Endothelial cell of umbilical vein (primary cell): ENCODE results near the gene ZNF280C.

Experiments used
- EZH2 ChIP-seq: IDR thresholded peaks from 2 replicates; pipeline ENCODE4 v1.6.1; 2012; ENCODE audit warnings: borderline replicate concordance, low read depth, mild to moderate bottlenecking, moderate library complexity, low read length, inconsistent platforms; ENCODE audit not compliant: severe bottlenecking
- JUN ChIP-seq: IDR thresholded peaks from 2 replicates; pipeline ENCODE4 v1.6.1; 2011; ENCODE audit warnings: borderline replicate concordance, low read depth; ENCODE audit not compliant: insufficient read length, insufficient read depth
- POLR2A ChIP-seq: IDR thresholded peaks from 2 replicates; pipeline ENCODE4 v1.6.1; 2012; ENCODE audit warnings: low read depth, mild to moderate bottlenecking, control low read depth, low read length
- TF ChIP-seq, protein P1 (sequence below), 2 donors: IDR thresholded peaks; 1 replicate in 1 of 2; 2 replicates in 1 of 2; pipeline ENCODE4 v1.5.1; 2011; ENCODE audit warnings: low read length in 2 of 2, mild to moderate bottlenecking in 2 of 2, moderate library complexity in 2 of 2, control low read depth in 1 of 2, inconsistent platforms in 1 of 2, low read depth in 1 of 2; ENCODE audit not compliant: insufficient read depth in 1 of 2; ENCODE audit errors: extremely low read depth in 1 of 2

DNA sequence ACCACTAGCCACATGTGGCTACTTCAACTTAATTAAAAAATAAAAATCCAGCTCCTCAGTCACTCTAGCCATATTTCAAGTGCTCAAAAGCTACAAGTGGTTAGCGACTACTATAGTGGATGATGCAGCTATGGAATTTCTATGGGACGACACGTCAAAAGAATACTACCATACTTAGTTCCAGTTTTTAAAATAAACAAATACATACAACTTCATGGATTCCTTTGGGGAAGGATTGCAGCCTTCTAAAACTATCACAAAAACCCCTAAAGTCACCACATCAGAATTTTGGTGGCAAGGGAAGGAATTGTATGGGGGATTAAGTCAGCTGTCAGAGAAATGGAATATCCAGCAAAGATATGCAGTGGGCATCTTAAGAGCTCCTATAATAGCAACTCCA lies 6.5 kb downstream of the ZNF280C start:
- TF ChIP-seq EZH2 (no peak), POLR2A (no peak), JUN (no peak)
- TF ChIP-seq, protein P1, sequence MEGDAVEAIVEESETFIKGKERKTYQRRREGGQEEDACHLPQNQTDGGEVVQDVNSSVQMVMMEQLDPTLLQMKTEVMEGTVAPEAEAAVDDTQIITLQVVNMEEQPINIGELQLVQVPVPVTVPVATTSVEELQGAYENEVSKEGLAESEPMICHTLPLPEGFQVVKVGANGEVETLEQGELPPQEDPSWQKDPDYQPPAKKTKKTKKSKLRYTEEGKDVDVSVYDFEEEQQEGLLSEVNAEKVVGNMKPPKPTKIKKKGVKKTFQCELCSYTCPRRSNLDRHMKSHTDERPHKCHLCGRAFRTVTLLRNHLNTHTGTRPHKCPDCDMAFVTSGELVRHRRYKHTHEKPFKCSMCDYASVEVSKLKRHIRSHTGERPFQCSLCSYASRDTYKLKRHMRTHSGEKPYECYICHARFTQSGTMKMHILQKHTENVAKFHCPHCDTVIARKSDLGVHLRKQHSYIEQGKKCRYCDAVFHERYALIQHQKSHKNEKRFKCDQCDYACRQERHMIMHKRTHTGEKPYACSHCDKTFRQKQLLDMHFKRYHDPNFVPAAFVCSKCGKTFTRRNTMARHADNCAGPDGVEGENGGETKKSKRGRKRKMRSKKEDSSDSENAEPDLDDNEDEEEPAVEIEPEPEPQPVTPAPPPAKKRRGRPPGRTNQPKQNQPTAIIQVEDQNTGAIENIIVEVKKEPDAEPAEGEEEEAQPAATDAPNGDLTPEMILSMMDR (IDR thresholded peaks at IDR 0.05; ENCODE audit: extremely low read depth in 1 of 2, insufficient read depth in 1 of 2, low read depth in 1 of 2, low read length in 2 of 2) = no peak
